Uterus (tissue), 4 donors: ENCODE data around the gene FBH1. TPM values are rescaled to one million over a fixed set of nuclear protein-coding genes. Genes with fewer than 3 reads are reported as not detected.

Experiments
- DNase-seq, 2 donors: peaks; one replicate each; pipeline ENCODE4 v3.0.0-alpha.2; 2019 to 2020
- H3K27ac ChIP-seq, 2 donors: fragments of 200-600 bp; sonication (generic); 1 replicate in 1 of 2; 2 replicates in 1 of 2; pipeline ENCODE4 v1.5.1; 2016 to 2018
- H3K27me3 ChIP-seq, 2 donors: fragments of 200-600 bp; sonication (generic); one replicate each; pipeline ENCODE4 v1.5.1; 2018 to 2019; ENCODE audit warnings: control low read depth in 1 of 2
- H3K36me3 ChIP-seq, 2 donors: fragments of 200-600 bp; sonication (generic); one replicate each; pipeline ENCODE4 v1.5.1; 2019; ENCODE audit warnings: control low read depth in 1 of 2
- H3K4me1 ChIP-seq, 2 donors: fragments of 200-600 bp; sonication (generic); one replicate each; pipeline ENCODE4 v1.5.1; 2018 to 2019; ENCODE audit warnings: control low read depth in 1 of 2
- H3K4me3 ChIP-seq, 2 donors: fragments of 200-600 bp; sonication (generic); 1 replicate in 1 of 2; 2 replicates in 1 of 2; pipeline ENCODE4 v1.5.1; 2018 to 2019; ENCODE audit warnings: mild to moderate bottlenecking in 1 of 2
- H3K9me3 ChIP-seq, 2 donors: fragments of 200-600 bp; sonication (generic); one replicate each; pipeline ENCODE4 v1.5.1; 2019; ENCODE audit warnings: control low read depth in 1 of 2
- POLR2A ChIP-seq, 2 donors: fragments of 450-650 bp; IDR thresholded peaks; one replicate each; pipeline ENCODE4 v1.6.1; 2016; ENCODE audit warnings: antibody characterized with exemption in 2 of 2, mild to moderate bottlenecking in 1 of 2, moderate library complexity in 1 of 2
- intact Hi-C: fragments of 100-400 bp; cut with DNase I; formaldehyde crosslinking; loops from one replicate; pipeline ENCODE4 v1.15.1; 2023; ENCODE audit warnings: low total_unique reads
- total RNA-seq, 4 donors: library from RNA; depleted of rRNA in 3 of 4; stranded (reverse); fragments of >200 nt in 3 of 4; gene quantifications; one replicate each; pipeline versions ENCODE4 v1.1.0 to v1.2.4, GENCODE V29; 2014 to 2023
- TF ChIP-seq, protein P1 (sequence below), 4 experiments: fragments of 200-600 bp in 2 of 4; fragments of 450-650 bp in 2 of 4; sonication (generic) in 2 of 4; IDR thresholded peaks; one replicate each; pipeline ENCODE4 v1.5.1; 2016 to 2019; ENCODE audit warnings: antibody characterized with exemption in 4 of 4, mild to moderate bottlenecking in 2 of 4, moderate library complexity in 1 of 4
- donor health status: DM: yes; HTN: yes; CAD: no.

The FBH1 gene
- total RNA-seq, 4 donors from 2014 or later, result 55.0 to 119 (median 85.8) TPM

DNA sequence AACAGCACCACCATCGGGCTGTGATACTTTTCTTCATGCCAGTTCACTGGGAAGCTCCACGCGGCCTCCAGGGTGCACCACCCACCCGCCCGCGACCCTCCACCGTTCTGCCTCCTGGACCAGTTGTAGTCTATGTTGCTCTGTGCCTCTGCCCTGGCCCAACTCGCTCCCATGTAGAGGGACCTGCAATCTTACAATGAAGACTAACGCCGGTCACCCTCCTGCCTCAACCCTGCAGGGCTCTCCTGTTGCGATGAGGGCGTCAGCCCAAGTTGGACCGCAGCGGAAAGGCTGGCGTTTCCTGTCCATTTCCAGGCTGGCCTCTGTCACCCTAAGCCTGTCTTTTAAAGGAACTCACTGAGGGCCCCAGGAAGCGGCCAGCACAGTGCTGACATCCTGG, 52.4 kb downstream of the FBH1 start:
- no peaks in the 10 kb centered on the region for H3K27me3 ChIP-seq
- no peak overlapping the region for H3K4me3 ChIP-seq
- H3K4me1 ChIP-seq, result peaks cover 6 to 19% of the 10 kb centered on the region in 2 donors
- peak overlapping the region; percentile 96 to 98 for H3K27ac ChIP-seq
- TF ChIP-seq POLR2A (IDR thresholded peaks at IDR 0.05), result no peak
- TF ChIP-seq, protein P1, sequence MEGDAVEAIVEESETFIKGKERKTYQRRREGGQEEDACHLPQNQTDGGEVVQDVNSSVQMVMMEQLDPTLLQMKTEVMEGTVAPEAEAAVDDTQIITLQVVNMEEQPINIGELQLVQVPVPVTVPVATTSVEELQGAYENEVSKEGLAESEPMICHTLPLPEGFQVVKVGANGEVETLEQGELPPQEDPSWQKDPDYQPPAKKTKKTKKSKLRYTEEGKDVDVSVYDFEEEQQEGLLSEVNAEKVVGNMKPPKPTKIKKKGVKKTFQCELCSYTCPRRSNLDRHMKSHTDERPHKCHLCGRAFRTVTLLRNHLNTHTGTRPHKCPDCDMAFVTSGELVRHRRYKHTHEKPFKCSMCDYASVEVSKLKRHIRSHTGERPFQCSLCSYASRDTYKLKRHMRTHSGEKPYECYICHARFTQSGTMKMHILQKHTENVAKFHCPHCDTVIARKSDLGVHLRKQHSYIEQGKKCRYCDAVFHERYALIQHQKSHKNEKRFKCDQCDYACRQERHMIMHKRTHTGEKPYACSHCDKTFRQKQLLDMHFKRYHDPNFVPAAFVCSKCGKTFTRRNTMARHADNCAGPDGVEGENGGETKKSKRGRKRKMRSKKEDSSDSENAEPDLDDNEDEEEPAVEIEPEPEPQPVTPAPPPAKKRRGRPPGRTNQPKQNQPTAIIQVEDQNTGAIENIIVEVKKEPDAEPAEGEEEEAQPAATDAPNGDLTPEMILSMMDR (IDR thresholded peaks at IDR 0.05), result no peak
- peak; percentile 40 to 57 for DNase-seq
- no peaks in the 10 kb centered on the region for H3K36me3 ChIP-seq
- intact Hi-C loops, result loop anchor here (5.0 kb wide), 1 partner anchor 205 kb away; no protein-coding TSS in a partner anchor
- H3K9me3 ChIP-seq, result no peaks in the 10 kb centered on the region

DNA sequence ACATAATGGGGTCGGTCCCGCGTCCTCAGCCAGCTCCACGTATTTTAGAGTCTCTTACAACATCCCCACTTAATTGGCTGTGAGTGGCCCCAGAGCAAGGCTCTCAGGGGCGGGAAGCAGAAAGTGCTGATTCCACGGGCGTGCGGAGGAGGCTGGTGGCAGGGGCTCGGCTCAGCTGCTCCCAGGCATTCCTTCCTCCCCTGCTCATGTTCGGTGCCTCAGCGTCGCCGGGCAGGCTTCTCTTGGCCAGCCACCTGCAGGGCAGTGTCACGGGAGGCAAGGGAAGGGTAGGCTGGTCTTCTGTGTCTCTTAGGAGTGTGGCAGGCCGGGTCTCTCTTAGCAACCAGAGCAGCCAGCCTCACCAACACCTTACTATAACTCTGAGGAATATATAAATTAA, 53.5 kb downstream of the FBH1 start:
- Histone ChIP-seq H3K4me3 (no peak overlapping the region), H3K4me1 (peaks cover 6 to 19% of the 10 kb centered on the region in 2 donors), H3K27ac (peak overlapping the region; percentile 96 to 98), H3K27me3 (no peaks in the 10 kb centered on the region), H3K9me3 (no peaks in the 10 kb centered on the region), H3K36me3 (no peaks in the 10 kb centered on the region)
- TF ChIP-seq, protein P1 (IDR thresholded peaks at IDR 0.05), result no peak
- peak; percentile 20 to 32 for TF ChIP-seq POLR2A (IDR thresholded peaks at IDR 0.05)
- intact Hi-C loops, result loop anchor here (5.0 kb wide), 1 partner anchor 204 kb away; no protein-coding TSS in a partner anchor
- DNase-seq, result peak; percentile 79 to 82

DNA sequence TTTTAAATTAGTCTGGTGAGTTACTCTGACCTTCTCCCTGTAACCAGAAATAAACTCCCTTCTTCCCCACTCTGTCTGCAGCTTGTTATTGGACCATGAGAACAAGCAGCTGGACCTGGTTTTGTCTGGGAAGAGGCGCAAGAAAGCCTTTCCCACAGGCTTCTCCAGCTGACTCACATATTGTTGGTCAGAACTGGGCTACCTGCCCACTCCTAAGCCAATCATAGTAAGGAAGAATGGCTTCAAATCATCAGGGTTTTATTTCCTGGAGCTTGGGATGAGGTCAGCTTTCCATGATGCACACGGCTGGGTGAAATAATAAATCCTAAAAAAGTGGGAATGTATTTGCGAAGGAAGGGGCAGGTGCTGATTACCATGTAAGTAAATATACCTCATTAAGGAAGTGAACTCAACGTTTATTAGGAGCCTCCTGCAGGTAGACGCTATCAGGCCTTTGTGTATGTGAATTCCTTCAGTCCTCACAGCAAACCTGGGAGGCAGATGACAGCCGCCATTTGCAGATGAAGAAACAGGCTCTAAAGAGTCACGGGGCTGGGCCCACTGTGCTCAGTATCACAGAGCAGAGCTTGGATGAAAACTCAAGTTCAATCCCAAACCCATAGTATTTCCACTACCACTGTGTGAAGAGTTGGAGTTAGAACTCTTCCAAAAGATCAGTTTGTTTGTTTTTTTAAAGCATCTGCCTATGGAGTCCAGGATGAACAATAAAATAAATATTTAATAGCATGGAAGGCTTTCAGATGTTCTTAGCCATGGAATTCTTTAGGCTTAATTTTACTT, 54.5 kb downstream of the FBH1 start:
- H3K27ac ChIP-seq, result peak overlapping the region; percentile 96 to 98
- H3K9me3 ChIP-seq, result no peaks in the 10 kb centered on the region
- H3K27me3 ChIP-seq, result no peaks in the 10 kb centered on the region
- peaks cover 6 to 19% of the 10 kb centered on the region in 2 donors for H3K4me1 ChIP-seq
- peak; percentile 42 for TF ChIP-seq POLR2A (IDR thresholded peaks at IDR 0.05)
- TF ChIP-seq, protein P1 (IDR thresholded peaks at IDR 0.05), result no peak
- H3K36me3 ChIP-seq, result no peaks in the 10 kb centered on the region
- intact Hi-C loops, result loop anchor here (5.0 kb wide), 1 partner anchor 203 kb away; no protein-coding TSS in a partner anchor
- DNase-seq, result peak; percentile 91 to 98
- H3K4me3 ChIP-seq, result peak overlapping the region in 1 of 2 donors; percentile 29

DNA sequence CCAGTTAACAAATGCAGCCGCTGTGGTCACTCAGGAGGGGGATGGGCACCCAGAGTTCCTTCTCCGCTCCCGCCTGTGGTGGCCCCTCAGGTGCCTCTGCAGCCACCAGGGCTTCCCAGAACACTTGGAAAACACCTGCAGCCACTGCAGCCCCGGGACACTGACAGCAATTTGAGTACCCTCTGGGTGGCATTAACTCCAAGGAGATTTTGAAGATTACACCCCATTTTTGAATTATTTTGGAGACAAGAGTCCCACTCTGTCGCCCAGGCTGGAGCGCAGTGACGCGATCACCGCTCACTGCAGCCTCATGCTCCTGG, 55.1 kb downstream of the FBH1 start:
- peak overlapping the region; percentile 7 to 29 for H3K4me3 ChIP-seq

More for the DNA sequence above, 55.1 kb downstream of the FBH1 start:
- intact Hi-C loops, result no loop called here
- Histone ChIP-seq H3K4me1 (peaks cover 6 to 19% of the 10 kb centered on the region in 2 donors), H3K27ac (peak overlapping the region; percentile 96 to 98), H3K36me3 (no peaks in the 10 kb centered on the region), H3K9me3 (no peaks in the 10 kb centered on the region), H3K27me3 (no peaks in the 10 kb centered on the region)
- DNase-seq, result peak; percentile 39 to 50
- no peak for TF ChIP-seq POLR2A (IDR thresholded peaks at IDR 0.05)
- TF ChIP-seq, protein P1 (IDR thresholded peaks at IDR 0.05), result no peak
